Measurements from ENCODE around the gene SIGLEC5.

SIGLEC5 gene

GRCh38 chr19:51576850-51577249 is 53.4 kb downstream of the SIGLEC5 start:
- no peak for TF ChIP-seq CTCF (conservative IDR thresholded peaks at IDR 0.05; ENCODE audit: control insufficient read depth, insufficient read depth, low read depth, low read length)
- no peak for DNase-seq (ENCODE audit: low read depth)
- H3K4me3 ChIP-seq (ENCODE audit: control insufficient read depth, low read depth, low read length): no peak overlapping the region

- H3K4me3 ChIP-seq (ENCODE audit: control insufficient read depth, low read depth, low read length): peak overlapping the region; percentile 26
- DNase-seq (ENCODE audit: low read depth): peak; percentile 43
- TF ChIP-seq CTCF (conservative IDR thresholded peaks at IDR 0.05; ENCODE audit: control insufficient read depth, insufficient read depth, low read depth, low read length): no peak
Observed at GRCh38 chr19:51573331-51573730, 56.9 kb downstream of the SIGLEC5 start.

- DNase-seq (ENCODE audit: low read depth): peak; percentile 90
- TF ChIP-seq CTCF (conservative IDR thresholded peaks at IDR 0.05; ENCODE audit: control insufficient read depth, insufficient read depth, low read depth, low read length): no peak
- H3K4me3 ChIP-seq (ENCODE audit: control insufficient read depth, low read depth, low read length): peak overlapping the region; percentile 83
Observed at GRCh38 chr19:51572908-51573307, 57.3 kb downstream of the SIGLEC5 start.

GRCh38 chr19:51572410-51572809 is 57.8 kb downstream of the SIGLEC5 start:
- peak overlapping the region; percentile 83 for H3K4me3 ChIP-seq (ENCODE audit: control insufficient read depth, low read depth, low read length)
- peak; percentile 27 for DNase-seq (ENCODE audit: low read depth)
- no peak for TF ChIP-seq CTCF (conservative IDR thresholded peaks at IDR 0.05; ENCODE audit: control insufficient read depth, insufficient read depth, low read depth, low read length)

- no peak for TF ChIP-seq CTCF (conservative IDR thresholded peaks at IDR 0.05; ENCODE audit: control insufficient read depth, insufficient read depth, low read depth, low read length)
- peak overlapping the region; percentile 83 for H3K4me3 ChIP-seq (ENCODE audit: control insufficient read depth, low read depth, low read length)
Observed at GRCh38 chr19:51571599-51571998, 58.6 kb downstream of the SIGLEC5 start.

GRCh38 chr19:51570962-51571575 is 59.1 kb downstream of the SIGLEC5 start, which contains the start of gene ZNF175:
Gene ZNF175, plus strand, starts transcription at chr19:51571283. Its CDS starts 2,047 bp downstream, at chr19:51573330.
- TF ChIP-seq CTCF (conservative IDR thresholded peaks at IDR 0.05; ENCODE audit: control insufficient read depth, insufficient read depth, low read depth, low read length): no peak

More at GRCh38 chr19:51571599-51571998, 58.6 kb downstream of the SIGLEC5 start:
- no peak for DNase-seq (ENCODE audit: low read depth)

More at GRCh38 chr19:51570962-51571575, 59.1 kb downstream of the SIGLEC5 start, which contains the start of gene ZNF175:
- DNase-seq (ENCODE audit: low read depth): peak; percentile 96
- peak within 1 kb of the TSS; percentile 83 for H3K4me3 ChIP-seq (ENCODE audit: control insufficient read depth, low read depth, low read length)

Data from fibroblast of mammary gland (primary cell).